NT2/D1 (cell line): ENCODE measurements around the gene GPM6B.

Experiments used
- DNase-seq: peaks from one replicate; pipeline ENCODE4 v3.0.0-alpha.2; 2011; ENCODE audit warnings: low read depth, low spot score
- H3K27me3 ChIP-seq: 2 replicates; pipeline ENCODE4 v1.6.0; 2011; ENCODE audit warnings: mild to moderate bottlenecking; ENCODE audit not compliant: insufficient read length, insufficient read depth
- H3K36me3 ChIP-seq: 2 replicates; pipeline ENCODE4 v1.6.1; 2011; ENCODE audit warnings: mild to moderate bottlenecking, low read length, mixed read lengths; ENCODE audit not compliant: insufficient read depth, insufficient read length
- H3K4me1 ChIP-seq: 2 replicates; pipeline ENCODE4 v1.5.1; 2011; ENCODE audit not compliant: insufficient read depth, insufficient read length
- H3K4me3 ChIP-seq: 2 replicates; pipeline ENCODE4 v1.5.1; 2011; ENCODE audit warnings: low read depth; ENCODE audit not compliant: insufficient read length
- H3K9ac ChIP-seq: 2 replicates; pipeline ENCODE4 v1.6.0; 2011; ENCODE audit warnings: low read depth; ENCODE audit not compliant: insufficient read length
- H3K9me3 ChIP-seq: 2 replicates; pipeline ENCODE4 v1.5.1; 2011; ENCODE audit warnings: mild to moderate bottlenecking, low read length; ENCODE audit not compliant: insufficient read depth
- SUZ12 ChIP-seq: IDR thresholded peaks from 2 replicates; pipeline ENCODE4 v1.6.1; 2011; ENCODE audit not compliant: insufficient read length, insufficient read depth; ENCODE audit errors: extremely low read depth
- YY1 ChIP-seq: IDR thresholded peaks from 2 replicates; pipeline ENCODE4 v1.6.1; 2011; ENCODE audit not compliant: insufficient read length, insufficient read depth
- ZNF274 ChIP-seq: IDR thresholded peaks from 2 replicates; pipeline ENCODE4 v1.6.1; 2011; ENCODE audit warnings: mild to moderate bottlenecking, low read depth, low read length

The GPM6B gene

GRCh38 chrX:13721819-13722519, 94.9 kb downstream of the GPM6B start:
- no peaks in the 10 kb centered on the region for H3K4me1 ChIP-seq

GRCh38 chrX:13721371-13721770, 95.5 kb downstream of the GPM6B start:
- Histone ChIP-seq H3K4me1 (no peaks in the 10 kb centered on the region), H3K27me3 (no peaks in the 10 kb centered on the region), H3K4me3 (no peak overlapping the region), H3K9ac (no peak overlapping the region), H3K36me3 (peaks cover 57% of the 10 kb centered on the region), H3K9me3 (no peaks in the 10 kb centered on the region)
- DNase-seq, result no peak
- no peak for TF ChIP-seq YY1

More at GRCh38 chrX:13721819-13722519, 94.9 kb downstream of the GPM6B start:
- no peak for DNase-seq
- Histone ChIP-seq H3K27me3 (no peaks in the 10 kb centered on the region), H3K4me3 (no peak overlapping the region), H3K9ac (no peak overlapping the region), H3K9me3 (no peaks in the 10 kb centered on the region), H3K36me3 (peaks cover 54% of the 10 kb centered on the region)
- TF ChIP-seq SUZ12 (no peak), ZNF274 (no peak), YY1 (no peak)
